ENCODE results near the gene MMAB. TPM values are rescaled to one million over a fixed set of nuclear protein-coding genes. Genes with fewer than 3 reads are reported as not detected.
"Not testable (repeated sequence)": the region's sequence is repeated elsewhere in the genome, so short reads cannot be mapped to it uniquely, and the experiment has no call there.

The MMAB gene
- total RNA-seq, 1 donor from 2014 or later = 26.8 TPM

DNA sequence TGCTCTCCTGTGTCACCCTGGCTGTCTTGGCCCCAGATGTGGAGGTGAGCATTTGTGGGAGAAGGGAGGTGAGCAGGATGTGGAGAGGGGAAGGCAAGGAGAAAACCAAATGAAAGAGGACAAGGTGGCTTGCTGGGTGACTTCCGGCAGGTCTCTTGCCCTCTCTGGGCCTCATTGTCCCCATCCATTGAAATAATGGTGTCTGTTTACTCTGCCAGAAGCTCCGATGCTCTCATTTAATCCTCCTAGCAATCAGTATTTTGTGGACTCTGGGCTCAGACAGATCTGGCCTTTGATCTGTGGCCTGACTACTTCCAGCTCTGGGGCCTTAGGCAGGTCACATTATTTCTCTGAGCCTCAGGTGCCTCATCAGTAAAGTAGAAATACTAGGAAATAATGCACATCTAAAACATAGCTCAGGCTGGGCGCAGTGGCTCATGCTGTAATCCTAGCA, 30.9 kb upstream of the MMAB start:
- DNase-seq (ENCODE audit: low spot score) = no peak

- not testable (repeated sequence) for DNase-seq (ENCODE audit: low spot score)
Measured at GRCh38 chr12:109602132-109602531, 28.8 kb upstream of the MMAB start.

- no peak for DNase-seq (ENCODE audit: low spot score)
Measured at GRCh38 chr12:109601557-109601956, 28.3 kb upstream of the MMAB start.

DNA sequence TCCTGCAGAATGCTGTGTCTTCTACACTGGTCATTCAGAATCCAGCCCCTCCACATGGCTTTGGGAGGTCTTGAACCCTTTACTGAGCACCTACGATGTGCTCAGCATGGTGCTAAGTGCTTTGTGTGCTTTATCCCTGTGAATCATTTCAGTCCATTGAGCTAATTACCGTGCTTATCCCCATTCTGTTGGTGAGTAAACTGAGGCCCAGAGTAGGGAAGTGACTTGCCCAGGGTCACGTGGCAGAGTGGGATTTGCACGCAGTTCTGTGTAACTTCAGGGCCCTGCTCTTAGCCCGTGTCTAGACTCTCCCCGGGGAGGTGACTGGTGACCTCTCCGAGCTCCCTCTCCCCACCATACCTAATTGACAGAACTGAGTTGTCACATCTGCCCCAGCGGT, 27.7 kb upstream of the MMAB start:
- DNase-seq (ENCODE audit: low spot score) = no peak

- no peak for DNase-seq (ENCODE audit: low spot score)
Measured at GRCh38 chr12:109600481-109600880, 27.2 kb upstream of the MMAB start.

- no peak for DNase-seq (ENCODE audit: low spot score)
Measured at GRCh38 chr12:109599087-109599486, 25.8 kb upstream of the MMAB start.

- no peak for DNase-seq (ENCODE audit: low spot score)
Measured at GRCh38 chr12:109598428-109598854, 25.1 kb upstream of the MMAB start.

- peak; percentile 95 for DNase-seq (ENCODE audit: low spot score)
Measured at GRCh38 chr12:109597795-109598427, 24.6 kb upstream of the MMAB start.

DNA sequence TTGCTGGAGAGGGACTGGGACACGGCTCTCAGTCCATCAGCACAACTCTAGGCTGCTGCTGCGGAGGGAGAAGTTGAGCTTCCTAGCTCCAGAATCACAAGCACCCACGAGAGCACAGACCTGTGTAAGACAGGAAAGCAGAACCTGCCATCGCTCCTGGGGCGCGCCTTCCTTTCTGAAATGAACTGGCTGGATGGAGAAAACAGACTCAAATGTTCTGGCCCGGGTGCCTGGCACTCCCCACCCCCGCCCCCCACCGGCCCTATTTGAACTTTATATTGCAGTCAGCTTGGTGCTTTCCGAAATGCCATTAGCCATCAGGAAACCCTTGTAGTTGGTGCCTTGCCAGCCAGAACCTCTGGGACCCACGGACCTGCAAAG, 24.1 kb upstream of the MMAB start:
- DNase-seq (ENCODE audit: low spot score) = no peak

GRCh38 chr12:109596418-109597244, 23.3 kb upstream of the MMAB start:
- no peak for DNase-seq (ENCODE audit: low spot score)

GRCh38 chr12:109595321-109595902, 22.1 kb upstream of the MMAB start:
- no peak for DNase-seq (ENCODE audit: low spot score)

DNA sequence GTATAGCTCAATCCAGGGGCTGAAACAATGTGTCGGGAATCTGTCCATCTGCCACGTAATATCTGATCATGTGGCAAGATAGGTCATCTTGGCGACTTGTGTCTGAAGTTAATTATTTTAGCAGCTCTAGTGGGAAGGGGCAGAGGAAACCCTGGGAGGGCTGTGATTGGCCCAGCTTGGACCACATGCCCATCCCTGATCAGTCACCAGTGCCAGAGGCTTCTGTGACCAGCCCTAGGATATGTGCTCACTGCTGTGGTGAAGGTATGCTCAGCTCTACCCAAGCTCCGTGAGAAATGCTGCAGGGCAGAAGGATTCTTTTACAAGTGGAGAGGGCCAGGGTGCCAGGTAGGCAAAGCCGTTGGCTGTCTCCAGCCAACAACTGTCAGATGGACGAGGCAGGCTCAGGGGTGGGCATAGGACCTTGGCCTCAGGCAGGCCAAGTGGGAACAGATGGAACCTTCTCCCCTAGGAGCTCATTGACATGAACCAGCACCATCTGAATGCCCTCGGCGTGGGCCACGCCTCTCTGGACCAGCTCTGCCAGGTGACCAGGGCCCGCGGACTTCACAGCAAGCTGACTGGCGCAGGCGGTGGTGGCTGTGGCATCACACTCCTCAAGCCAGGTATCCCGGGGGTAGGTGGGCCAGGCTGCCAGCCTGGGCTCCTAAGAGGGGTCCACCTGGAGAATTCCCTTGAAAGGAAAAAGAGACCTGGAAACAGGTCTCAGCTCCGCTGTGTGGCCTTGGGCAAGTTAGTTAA, 21.4 kb upstream of the MMAB start:
- DNase-seq (ENCODE audit: low spot score) = no peak

DNA sequence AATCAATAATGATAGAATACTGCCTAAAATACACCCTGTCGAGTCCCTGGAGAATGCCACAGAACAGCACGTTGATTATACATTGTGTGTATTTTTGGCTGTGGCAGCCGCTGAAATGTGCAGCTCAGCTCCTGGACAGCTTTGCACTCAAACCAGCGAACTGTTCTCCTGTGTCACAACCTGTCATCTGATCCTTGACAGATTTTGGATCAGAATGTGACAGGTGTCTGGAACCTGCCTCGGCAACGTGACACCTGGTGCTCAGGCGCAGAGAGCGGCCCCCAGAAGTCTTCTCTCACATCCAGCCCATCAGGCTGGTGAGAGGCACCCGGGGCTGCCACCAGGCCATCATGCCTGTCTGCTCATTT, 19.6 kb upstream of the MMAB start:
- DNase-seq (ENCODE audit: low spot score) = no peak

DNA sequence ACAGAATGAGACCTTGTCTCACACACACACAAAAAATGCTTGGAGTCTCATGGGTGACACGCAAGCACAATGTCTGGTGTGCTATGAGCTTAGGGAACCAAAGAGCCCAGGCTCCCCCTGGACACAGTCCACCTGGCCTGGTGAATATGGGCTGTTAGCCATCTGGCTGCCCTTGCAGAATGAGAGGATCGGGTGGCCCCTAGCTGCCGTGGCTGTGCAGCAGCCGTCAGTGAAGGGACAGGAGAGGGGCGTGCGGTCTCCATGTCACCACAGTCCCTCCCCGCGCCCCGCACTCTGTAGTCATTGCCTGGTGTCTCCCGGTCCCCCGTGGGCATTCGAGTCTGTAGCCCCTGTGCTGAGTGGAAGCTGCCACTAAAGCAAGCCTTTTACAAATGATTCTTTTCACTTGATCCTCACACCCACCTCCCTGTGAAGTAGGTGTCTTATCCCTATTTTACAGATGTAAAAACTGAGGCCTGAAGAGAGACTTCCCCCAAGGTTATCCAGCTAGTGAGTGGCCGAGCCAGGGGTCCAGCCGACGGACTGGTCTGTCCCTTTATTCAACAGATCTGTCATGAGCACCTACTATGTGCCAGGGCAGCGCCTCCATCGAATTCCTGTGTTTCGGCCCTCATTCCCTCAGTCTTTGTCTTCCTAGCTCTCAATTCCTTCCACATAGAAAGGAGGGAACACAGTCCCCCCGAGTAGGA, 19.0 kb upstream of the MMAB start:
- DNase-seq (ENCODE audit: low spot score) = no peak

GRCh38 chr12:109591041-109591440, 17.7 kb upstream of the MMAB start:
- no peak for DNase-seq (ENCODE audit: low spot score)

DNA sequence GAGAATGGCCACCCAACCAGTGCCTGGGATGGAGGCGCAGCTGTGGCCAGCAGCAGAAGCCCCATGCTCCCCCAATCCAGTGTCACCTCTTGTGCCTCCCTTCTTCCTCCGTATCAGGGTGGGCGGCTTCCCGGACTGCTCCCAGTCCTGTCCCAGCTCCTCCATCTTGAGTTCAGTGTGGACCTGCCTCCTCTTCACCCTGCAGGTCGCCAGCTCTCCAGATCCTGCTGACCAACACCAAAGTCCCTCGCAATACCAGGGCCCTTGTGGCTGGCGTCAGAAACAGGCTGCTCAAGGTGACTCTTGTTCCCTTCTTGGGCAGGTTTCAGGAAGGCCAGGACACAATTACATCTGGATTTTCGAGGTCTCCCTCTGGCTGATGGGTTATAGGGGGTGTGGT, 17.3 kb upstream of the MMAB start:
- DNase-seq (ENCODE audit: low spot score) = no peak

DNA sequence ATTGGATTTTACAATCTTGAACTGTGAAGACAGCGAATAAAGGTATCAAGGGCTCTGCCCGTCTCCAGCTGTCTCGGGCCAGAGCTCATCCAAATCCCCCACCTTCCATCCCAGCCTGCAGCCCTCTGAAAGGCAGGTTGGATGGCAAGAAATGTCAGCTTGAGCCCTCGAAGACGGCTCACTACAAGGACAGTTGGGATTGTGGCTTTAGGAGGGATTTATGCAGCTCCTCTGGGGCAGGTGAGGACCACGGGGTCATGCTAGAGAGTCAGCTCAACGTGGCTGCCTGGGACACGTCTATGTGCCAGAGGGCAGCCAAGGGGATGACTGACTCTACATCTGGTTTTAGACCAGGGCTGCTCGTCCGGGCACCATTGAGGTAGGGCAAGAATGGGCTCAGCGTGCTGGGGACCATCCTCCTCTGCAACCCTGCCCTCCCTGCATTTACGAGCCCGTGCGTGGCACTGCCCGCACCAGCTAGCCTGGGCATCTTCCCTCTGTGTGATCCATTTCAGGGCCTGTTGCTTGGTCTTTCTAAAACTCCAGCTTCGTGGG, 16.5 kb upstream of the MMAB start:
- no peak for DNase-seq (ENCODE audit: low spot score)

DNA sequence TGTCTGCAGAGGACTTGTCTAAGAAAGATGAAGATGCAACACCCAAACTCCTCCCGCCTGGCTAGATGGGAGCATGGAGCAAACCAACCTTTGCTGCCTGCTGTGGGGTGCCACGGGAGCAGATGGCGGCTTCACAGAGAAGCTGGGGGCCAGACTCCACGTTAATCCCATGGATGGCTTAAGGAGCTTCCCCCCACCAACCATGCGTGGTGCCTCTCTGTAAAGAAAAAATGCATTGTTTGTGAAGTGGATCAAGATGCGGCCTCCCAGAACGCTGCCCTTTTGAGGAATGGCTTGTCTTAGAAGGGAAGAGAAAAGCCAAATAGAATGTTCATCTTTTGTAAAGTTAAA, 15.9 kb upstream of the MMAB start:
- DNase-seq (ENCODE audit: low spot score) = no peak

DNA sequence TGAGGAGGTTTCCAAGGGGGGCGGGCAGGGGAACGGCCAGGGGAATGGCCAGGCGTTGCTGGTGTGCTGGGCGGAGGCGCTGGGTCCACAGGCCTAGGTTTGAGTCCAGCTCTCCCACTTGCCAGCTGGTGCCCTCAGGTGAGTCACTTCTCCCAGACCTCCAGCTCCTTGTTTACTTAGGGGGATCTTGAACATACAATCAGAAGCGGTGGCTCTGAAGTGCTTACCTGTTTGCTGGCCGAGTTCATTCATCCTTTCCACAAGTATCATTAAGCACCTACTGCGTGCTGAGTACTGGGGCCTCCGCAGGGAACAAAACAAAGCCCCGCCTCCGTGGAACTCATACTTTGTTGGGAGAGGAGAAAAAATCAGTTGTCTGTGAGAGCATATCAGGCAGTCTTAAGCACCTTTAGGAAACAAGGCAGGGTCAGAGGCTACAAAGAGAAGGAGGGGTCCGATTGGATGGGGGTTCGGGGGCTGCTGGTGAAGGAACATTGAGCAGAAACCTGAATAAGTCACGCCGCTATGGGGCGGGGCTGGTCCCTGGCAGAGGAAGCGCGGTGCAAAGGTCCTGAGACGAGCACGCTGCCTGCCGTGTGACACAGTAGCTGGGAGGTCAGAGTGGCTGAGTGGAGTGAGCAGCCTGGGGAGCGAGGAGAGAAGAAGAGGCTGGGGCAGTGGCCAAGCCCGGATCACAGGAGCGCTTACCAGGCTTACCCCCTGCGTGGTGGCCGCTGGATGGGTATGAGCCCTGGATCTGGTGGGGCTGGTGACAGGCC, 15.3 kb upstream of the MMAB start:
- no peak for DNase-seq (ENCODE audit: low spot score)

DNA sequence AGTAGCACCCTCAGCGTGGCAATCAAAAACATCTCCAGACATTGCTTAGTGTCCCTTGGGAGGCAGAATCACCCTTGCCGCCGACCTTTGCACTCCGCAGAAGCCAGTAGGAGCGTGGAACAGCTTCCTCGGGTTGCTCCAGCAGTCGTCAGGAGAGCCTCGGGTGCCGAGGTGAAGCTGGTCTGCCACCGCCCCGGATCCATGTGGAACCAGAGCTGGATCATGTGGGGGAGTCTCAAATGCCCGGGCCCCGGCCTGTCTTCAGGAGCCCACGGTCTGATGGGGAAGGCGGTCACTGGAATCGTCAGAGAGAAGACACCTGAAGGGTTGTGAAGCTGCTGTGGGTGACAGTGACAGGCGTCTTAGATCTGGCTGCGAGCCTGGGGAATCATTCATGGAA, 14.6 kb upstream of the MMAB start:
- no peak for DNase-seq (ENCODE audit: low spot score)

All from mesenteric fat pad (tissue), 1 donor.